Limb (tissue), 2 donors: ENCODE measurements around the gene SOX4.

Experiments used
- DNase-seq, 2 donors: peaks; one replicate each; pipeline ENCODE4 v3.0.0-alpha.2; 2016; ENCODE audit errors: extremely low spot score in 2 of 2

SOX4 gene

GRCh38 chr6:21593927-21594415, 420 bp downstream of the SOX4 start:
- no peak for DNase-seq

GRCh38 chr6:21594416-21595281, 1.1 kb downstream of the SOX4 start:
- DNase-seq = peak; percentile 38 to 77

GRCh38 chr6:21595285-21596144, 2.0 kb downstream of the SOX4 start:
- peak in 1 of 2 donors; percentile 69 for DNase-seq

GRCh38 chr6:21596145-21596948, 2.8 kb downstream of the SOX4 start:
- peak; percentile 29 to 82 for DNase-seq

GRCh38 chr6:21596949-21597682, 3.6 kb downstream of the SOX4 start:
- DNase-seq = peak in 1 of 2 donors; percentile 87

- DNase-seq = no peak
Measured at GRCh38 chr6:21597801-21598673, 4.5 kb downstream of the SOX4 start.

- no peak for DNase-seq
Measured at GRCh38 chr6:21598674-21599023, 5.1 kb downstream of the SOX4 start.

- no peak for DNase-seq
Measured at GRCh38 chr6:21599051-21599696, 5.6 kb downstream of the SOX4 start.

GRCh38 chr6:21601339-21601923, 7.9 kb downstream of the SOX4 start:
- no peak for DNase-seq

- no peak for DNase-seq
Measured at GRCh38 chr6:21601932-21602390, 8.4 kb downstream of the SOX4 start.

- no peak for DNase-seq
Measured at GRCh38 chr6:21603082-21603952, 9.8 kb downstream of the SOX4 start.

- no peak for DNase-seq
Measured at GRCh38 chr6:21604081-21604480, 10.5 kb downstream of the SOX4 start.

- no peak for DNase-seq
Measured at GRCh38 chr6:21605166-21605565, 11.6 kb downstream of the SOX4 start.

- no peak for DNase-seq
Measured at GRCh38 chr6:21608601-21609000, 15.1 kb downstream of the SOX4 start.

- DNase-seq = no peak
Measured at GRCh38 chr6:21609881-21610329, 16.4 kb downstream of the SOX4 start.

GRCh38 chr6:21610341-21610740, 16.8 kb downstream of the SOX4 start:
- DNase-seq = no peak

- DNase-seq = no peak
Measured at GRCh38 chr6:21611485-21611884, 17.9 kb downstream of the SOX4 start.
